AG10803 (cell line): ENCODE results near the gene ADRA2B.

Source experiments
- DNase-seq: peaks from one replicate; pipeline ENCODE4 v3.0.0; 2010; ENCODE audit warnings: low read depth
- H3K4me3 ChIP-seq: 2 replicates; pipeline ENCODE4 v1.5.1; 2011; ENCODE audit warnings: mild to moderate bottlenecking, low read length, control low read depth
- CTCF ChIP-seq: conservative IDR thresholded peaks from 2 replicates; pipeline ENCODE4 v1.5.1; 2011; ENCODE audit warnings: mild to moderate bottlenecking, low read length, control low read depth, inconsistent platforms

Gene ADRA2B

GRCh38 chr2:96131813-96132745 is 15.7 kb upstream of the ADRA2B start:
- H3K4me3 ChIP-seq: no peak overlapping the region

GRCh38 chr2:96131152-96131812 is 14.9 kb upstream of the ADRA2B start:
- DNase-seq: no peak
- no peak for TF ChIP-seq CTCF
- no peak overlapping the region for H3K4me3 ChIP-seq

More at GRCh38 chr2:96131813-96132745, 15.7 kb upstream of the ADRA2B start:
- DNase-seq: no peak
- TF ChIP-seq CTCF: no peak

GRCh38 chr2:96130483-96130882 is 14.1 kb upstream of the ADRA2B start:
- no peak for TF ChIP-seq CTCF
- H3K4me3 ChIP-seq: no peak overlapping the region
- DNase-seq: no peak

- no peak for TF ChIP-seq CTCF
- no peak overlapping the region for H3K4me3 ChIP-seq
- no peak for DNase-seq
Measured at GRCh38 chr2:96129528-96130120, 13.3 kb upstream of the ADRA2B start.

GRCh38 chr2:96128456-96128855 is 12.1 kb upstream of the ADRA2B start:
- no peak for DNase-seq
- TF ChIP-seq CTCF: no peak
- H3K4me3 ChIP-seq: no peak overlapping the region

- no peak for DNase-seq
- no peak overlapping the region for H3K4me3 ChIP-seq
- no peak for TF ChIP-seq CTCF
Measured at GRCh38 chr2:96124406-96125265, 8.3 kb upstream of the ADRA2B start.
